GM23338 (cell line): ENCODE results near the gene ZBTB18. TPM values are rescaled to one million over a fixed set of nuclear protein-coding genes. Genes with fewer than 3 reads are reported as not detected.
A peak's percentile ranks its signal among the peaks of the same experiment; 100 is the strongest.

Experiments
- ATAC-seq: fragments of 200-7000 bp; cut with Tn5 transposase; 3 replicates; pipeline ENCODE4 v1.9.1; 2020
- DNase-seq: peaks from one replicate; pipeline ENCODE4 v3.0.0-alpha.2; 2015; ENCODE audit warnings: low spot score
- H2AFZ ChIP-seq: fragments of 200-600 bp; sonication (generic); 2 replicates; pipeline ENCODE4 v1.8.0; 2016; ENCODE audit warnings: antibody characterized with exemption, mild to moderate bottlenecking, moderate library complexity
- H3F3A ChIP-seq: fragments of 200-600 bp; sonication (generic); replicated peaks from 2 replicates; pipeline ENCODE4 v1.8.0; 2017; ENCODE audit warnings: antibody characterized with exemption, mixed run types, low read depth
- H3K27ac ChIP-seq: fragments of 200-600 bp; sonication (generic); 2 replicates; pipeline ENCODE4 v1.6.1; 2016; ENCODE audit warnings: low read depth
- H3K27me3 ChIP-seq: fragments of 200-600 bp; sonication (generic); 2 replicates; pipeline ENCODE4 v1.8.0; 2016; ENCODE audit warnings: mild to moderate bottlenecking, mixed run types, moderate library complexity; ENCODE audit not compliant: insufficient read depth
- H3K36me3 ChIP-seq: fragments of 200-600 bp; sonication (generic); 2 replicates; pipeline ENCODE4 v1.8.0; 2016; ENCODE audit warnings: mild to moderate bottlenecking; ENCODE audit not compliant: insufficient read depth
- H3K4me1 ChIP-seq: fragments of 200-600 bp; sonication (generic); 2 replicates; pipeline ENCODE4 v1.8.0; 2016; ENCODE audit warnings: mild to moderate bottlenecking, moderate library complexity; ENCODE audit not compliant: insufficient read depth
- H3K4me2 ChIP-seq: fragments of 200-600 bp; sonication (generic); 2 replicates; pipeline ENCODE4 v1.7.1; 2017; ENCODE audit warnings: mixed run types
- H3K4me3 ChIP-seq: fragments of 200-600 bp; sonication (generic); 2 replicates; pipeline ENCODE4 v1.6.1; 2016; ENCODE audit warnings: mixed run types
- H3K79me2 ChIP-seq: fragments of 200-600 bp; sonication (generic); replicated peaks from 2 replicates; pipeline ENCODE4 v1.8.0; 2017; ENCODE audit warnings: mild to moderate bottlenecking; ENCODE audit not compliant: insufficient read depth
- H3K9me2 ChIP-seq: fragments of 200-600 bp; sonication (generic); 2 replicates; pipeline ENCODE4 v1.8.0; 2017; ENCODE audit not compliant: insufficient read depth
- H4K20me1 ChIP-seq: fragments of 200-600 bp; sonication (generic); replicated peaks from 2 replicates; pipeline ENCODE4 v1.8.0; 2017; ENCODE audit warnings: mild to moderate bottlenecking; ENCODE audit not compliant: insufficient read depth
- H3K27ac Mint-ChIP-seq: 2 replicates; pipeline ENCODE4 v1.8.0; 2020; ENCODE audit warnings: inconsistent platforms, mild to moderate bottlenecking, moderate library complexity, mixed read lengths
- H3K27me3 Mint-ChIP-seq: 3 replicates; pipeline ENCODE4 v1.8.0; 2022; ENCODE audit warnings: low read depth, mild to moderate bottlenecking, moderate library complexity, mixed read lengths, inconsistent platforms; ENCODE audit not compliant: insufficient read depth, poor library complexity
- H3K36me3 Mint-ChIP-seq: 3 replicates; pipeline ENCODE4 v1.8.0; 2021; ENCODE audit warnings: low read depth, mild to moderate bottlenecking, inconsistent platforms, moderate library complexity, mixed read lengths
- H3K4me1 Mint-ChIP-seq: 3 replicates; pipeline ENCODE4 v1.8.0; 2020; ENCODE audit warnings: mild to moderate bottlenecking, inconsistent platforms, mixed read lengths
- H3K4me3 Mint-ChIP-seq: 3 replicates; pipeline ENCODE4 v1.8.0; 2021; ENCODE audit warnings: moderate library complexity, mild to moderate bottlenecking, inconsistent platforms, mixed read lengths
- H3K9me3 Mint-ChIP-seq: 3 replicates; pipeline ENCODE4 v1.8.0; 2020; ENCODE audit warnings: moderate library complexity, mild to moderate bottlenecking, inconsistent platforms, mixed read lengths
- EZH2 ChIP-seq: fragments of 200-600 bp; sonication (generic); IDR thresholded peaks from one replicate; pipeline ENCODE4 v1.8.0; 2017; ENCODE audit warnings: antibody characterized with exemption, mild to moderate bottlenecking, low read depth; ENCODE audit not compliant: unreplicated experiment
- EZH2phosphoT487 ChIP-seq: fragments of 200-600 bp; sonication (generic); IDR thresholded peaks from one replicate; pipeline ENCODE4 v1.8.1; 2018; ENCODE audit warnings: antibody characterized with exemption; ENCODE audit not compliant: unreplicated experiment
- JUNB ChIP-seq: IDR thresholded peaks from one replicate; pipeline ENCODE4 v1.6.1; 2016; ENCODE audit warnings: antibody characterized with exemption; ENCODE audit not compliant: unreplicated experiment
- NANOG ChIP-seq: IDR thresholded peaks from 2 replicates; pipeline ENCODE4 v1.6.1; 2016; ENCODE audit warnings: antibody characterized with exemption, borderline replicate concordance
- POLR2AphosphoS5 ChIP-seq: IDR thresholded peaks from 2 replicates; pipeline ENCODE4 v1.6.1; 2016; ENCODE audit warnings: antibody characterized with exemption, low read depth
- STAT1 ChIP-seq: IDR thresholded peaks from one replicate; pipeline ENCODE4 v1.6.1; 2016; ENCODE audit warnings: antibody characterized with exemption; ENCODE audit not compliant: unreplicated experiment
- ZNF114 ChIP-seq: fragments of 250-450 bp; sonication (Bioruptor Pico); IDR thresholded peaks from 2 replicates; pipeline ENCODE4 v1.5.0; 2020; ENCODE audit warnings: mild to moderate bottlenecking, moderate library complexity
- polyA plus RNA-seq: library from polyadenylated mRNA; unstranded; fragments of >200 nt; fragmentation: Nextera tagmentation; extraction: Ambion mirVana; gene quantifications from 2 replicates; pipeline ENCODE4 v1.2.1, GENCODE V29; 2016
- total RNA-seq: library from RNA; depleted of rRNA; stranded (reverse); fragments of >200 nt; shearing (Covaris generic); gene quantifications from 2 replicates; pipeline ENCODE4 v1.2.3, GENCODE V29; 2014
- TF ChIP-seq, protein P1 (sequence below), 2 experiments: fragments of 200-600 bp in 1 of 2; sonication (generic) in 1 of 2; conservative IDR thresholded peaks; 2 replicates each; pipeline versions ENCODE4 v1.5.1 to v1.6.1; 2016 to 2017; ENCODE audit warnings: antibody characterized with exemption in 2 of 2, low read depth in 2 of 2, mild to moderate bottlenecking in 2 of 2, moderate library complexity in 1 of 2
- TF ChIP-seq, protein P2 (sequence below): IDR thresholded peaks from 2 replicates; pipeline ENCODE4 v1.6.1; 2016; ENCODE audit warnings: antibody characterized with exemption
- TF ChIP-seq, protein P3 (sequence below): IDR thresholded peaks from one replicate; pipeline ENCODE4 v1.6.1; 2018; ENCODE audit warnings: antibody characterized with exemption; ENCODE audit not compliant: unreplicated experiment

Gene ZBTB18
- total and polyA plus RNA-seq, 2 experiments from 2014 or later, result 5.5 to 12.2 TPM

DNA sequence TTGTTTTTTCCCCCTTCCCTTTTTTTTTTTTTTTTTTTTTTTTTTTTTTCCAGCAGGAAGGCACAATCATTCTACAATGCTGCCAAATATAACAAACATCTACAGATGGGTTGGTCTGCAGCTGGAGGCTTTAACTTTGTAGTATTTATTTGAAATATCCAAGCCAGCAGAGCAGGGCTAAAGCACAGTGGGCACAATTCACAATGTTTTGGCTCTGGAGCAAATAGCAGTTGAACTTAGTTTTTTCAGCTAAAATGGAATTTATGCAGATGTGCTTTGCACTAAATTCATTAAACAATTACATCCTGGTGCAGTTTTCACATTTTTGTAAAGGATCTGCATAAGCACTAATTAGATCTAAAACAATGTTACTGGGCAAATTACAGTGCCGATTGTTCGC is 39.8 kb upstream of the ZBTB18 start (continued):
- TF ChIP-seq, protein P1, sequence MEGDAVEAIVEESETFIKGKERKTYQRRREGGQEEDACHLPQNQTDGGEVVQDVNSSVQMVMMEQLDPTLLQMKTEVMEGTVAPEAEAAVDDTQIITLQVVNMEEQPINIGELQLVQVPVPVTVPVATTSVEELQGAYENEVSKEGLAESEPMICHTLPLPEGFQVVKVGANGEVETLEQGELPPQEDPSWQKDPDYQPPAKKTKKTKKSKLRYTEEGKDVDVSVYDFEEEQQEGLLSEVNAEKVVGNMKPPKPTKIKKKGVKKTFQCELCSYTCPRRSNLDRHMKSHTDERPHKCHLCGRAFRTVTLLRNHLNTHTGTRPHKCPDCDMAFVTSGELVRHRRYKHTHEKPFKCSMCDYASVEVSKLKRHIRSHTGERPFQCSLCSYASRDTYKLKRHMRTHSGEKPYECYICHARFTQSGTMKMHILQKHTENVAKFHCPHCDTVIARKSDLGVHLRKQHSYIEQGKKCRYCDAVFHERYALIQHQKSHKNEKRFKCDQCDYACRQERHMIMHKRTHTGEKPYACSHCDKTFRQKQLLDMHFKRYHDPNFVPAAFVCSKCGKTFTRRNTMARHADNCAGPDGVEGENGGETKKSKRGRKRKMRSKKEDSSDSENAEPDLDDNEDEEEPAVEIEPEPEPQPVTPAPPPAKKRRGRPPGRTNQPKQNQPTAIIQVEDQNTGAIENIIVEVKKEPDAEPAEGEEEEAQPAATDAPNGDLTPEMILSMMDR (conservative IDR thresholded peaks at IDR 0.05; ENCODE audit: low read depth in 2 of 2), result no peak
- TF ChIP-seq, protein P2, sequence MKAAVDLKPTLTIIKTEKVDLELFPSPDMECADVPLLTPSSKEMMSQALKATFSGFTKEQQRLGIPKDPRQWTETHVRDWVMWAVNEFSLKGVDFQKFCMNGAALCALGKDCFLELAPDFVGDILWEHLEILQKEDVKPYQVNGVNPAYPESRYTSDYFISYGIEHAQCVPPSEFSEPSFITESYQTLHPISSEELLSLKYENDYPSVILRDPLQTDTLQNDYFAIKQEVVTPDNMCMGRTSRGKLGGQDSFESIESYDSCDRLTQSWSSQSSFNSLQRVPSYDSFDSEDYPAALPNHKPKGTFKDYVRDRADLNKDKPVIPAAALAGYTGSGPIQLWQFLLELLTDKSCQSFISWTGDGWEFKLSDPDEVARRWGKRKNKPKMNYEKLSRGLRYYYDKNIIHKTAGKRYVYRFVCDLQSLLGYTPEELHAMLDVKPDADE, result no peak
- TF ChIP-seq POLR2AphosphoS5, result no peak
- TF ChIP-seq, protein P3, sequence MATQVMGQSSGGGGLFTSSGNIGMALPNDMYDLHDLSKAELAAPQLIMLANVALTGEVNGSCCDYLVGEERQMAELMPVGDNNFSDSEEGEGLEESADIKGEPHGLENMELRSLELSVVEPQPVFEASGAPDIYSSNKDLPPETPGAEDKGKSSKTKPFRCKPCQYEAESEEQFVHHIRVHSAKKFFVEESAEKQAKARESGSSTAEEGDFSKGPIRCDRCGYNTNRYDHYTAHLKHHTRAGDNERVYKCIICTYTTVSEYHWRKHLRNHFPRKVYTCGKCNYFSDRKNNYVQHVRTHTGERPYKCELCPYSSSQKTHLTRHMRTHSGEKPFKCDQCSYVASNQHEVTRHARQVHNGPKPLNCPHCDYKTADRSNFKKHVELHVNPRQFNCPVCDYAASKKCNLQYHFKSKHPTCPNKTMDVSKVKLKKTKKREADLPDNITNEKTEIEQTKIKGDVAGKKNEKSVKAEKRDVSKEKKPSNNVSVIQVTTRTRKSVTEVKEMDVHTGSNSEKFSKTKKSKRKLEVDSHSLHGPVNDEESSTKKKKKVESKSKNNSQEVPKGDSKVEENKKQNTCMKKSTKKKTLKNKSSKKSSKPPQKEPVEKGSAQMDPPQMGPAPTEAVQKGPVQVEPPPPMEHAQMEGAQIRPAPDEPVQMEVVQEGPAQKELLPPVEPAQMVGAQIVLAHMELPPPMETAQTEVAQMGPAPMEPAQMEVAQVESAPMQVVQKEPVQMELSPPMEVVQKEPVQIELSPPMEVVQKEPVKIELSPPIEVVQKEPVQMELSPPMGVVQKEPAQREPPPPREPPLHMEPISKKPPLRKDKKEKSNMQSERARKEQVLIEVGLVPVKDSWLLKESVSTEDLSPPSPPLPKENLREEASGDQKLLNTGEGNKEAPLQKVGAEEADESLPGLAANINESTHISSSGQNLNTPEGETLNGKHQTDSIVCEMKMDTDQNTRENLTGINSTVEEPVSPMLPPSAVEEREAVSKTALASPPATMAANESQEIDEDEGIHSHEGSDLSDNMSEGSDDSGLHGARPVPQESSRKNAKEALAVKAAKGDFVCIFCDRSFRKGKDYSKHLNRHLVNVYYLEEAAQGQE, result no peak

DNA sequence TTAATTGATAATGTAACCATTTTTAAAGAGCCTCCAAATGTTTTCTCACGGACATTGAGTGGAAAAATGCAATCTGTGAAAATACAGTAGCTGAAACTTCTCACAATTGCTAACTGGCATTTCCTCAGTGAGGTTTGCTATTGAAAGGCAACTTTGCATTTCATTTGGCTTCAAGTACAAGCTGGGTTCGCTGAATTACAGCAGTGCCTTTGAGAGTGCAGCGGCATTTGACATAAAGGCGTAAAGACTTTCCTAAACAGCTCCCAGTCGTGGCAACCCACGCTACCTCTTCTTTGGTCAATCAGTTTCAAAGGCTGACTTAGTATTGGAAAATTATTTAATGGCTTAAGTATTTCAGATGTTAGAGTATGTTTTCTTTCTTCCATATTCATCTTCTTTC is 39.3 kb upstream of the ZBTB18 start:
- Mint-ChIP-seq H3K4me3 (peak overlapping the region; percentile 19; the same call in 1 of the 3 replicates), H3K36me3 (no peaks in the 10 kb centered on the region), H3K27me3 (no peaks in the 10 kb centered on the region), H3K27ac (no peak overlapping the region), H3K4me1 (peaks cover 18% of the 10 kb centered on the region), H3K9me3 (no peaks in the 10 kb centered on the region)
- Histone ChIP-seq H3K27me3 (no peaks in the 10 kb centered on the region), H3K27ac (peak overlapping the region; percentile 35), H3K36me3 (no peaks in the 10 kb centered on the region), H3K9me2 (peaks cover 2% of the 10 kb centered on the region; the same call in 1 of the 2 replicates), H3F3A (no peaks in the 10 kb centered on the region), H3K4me3 (0 out of 2 replicates have a peak overlapping the region, but pooled peaks have one; percentile 5), H3K79me2 (no peaks in the 10 kb centered on the region), H3K4me2 (peak overlapping the region; percentile 47), H4K20me1 (no peaks in the 10 kb centered on the region), H3K4me1 (peaks cover 24% of the 10 kb centered on the region), H2AFZ (no peak overlapping the region)
- ATAC-seq (peak; percentile 78), DNase-seq (peak; percentile 68)
- TF ChIP-seq JUNB, result no peak
- TF ChIP-seq ZNF114 (CRISPR knock-in tag), result no peak
- no peak for TF ChIP-seq POLR2AphosphoS5
- TF ChIP-seq, protein P2, result no peak
- TF ChIP-seq, protein P3, result no peak
- no peak for TF ChIP-seq EZH2phosphoT487
- TF ChIP-seq NANOG, result no peak
- TF ChIP-seq EZH2, result no peak
- TF ChIP-seq STAT1, result no peak
